A204.1 (cell line): ENCODE results near the gene SMG7.
"Not testable (repeated sequence)": the region's sequence is repeated elsewhere in the genome, so short reads cannot be mapped to it uniquely, and the experiment has no call there.

Source experiments
- FAIRE-seq: peaks from 2 replicates; lab custom pipeline; 2012; peaks lifted over from hg19 to GRCh38; lab: Jason Lieb, UNC

The SMG7 gene, protein sequence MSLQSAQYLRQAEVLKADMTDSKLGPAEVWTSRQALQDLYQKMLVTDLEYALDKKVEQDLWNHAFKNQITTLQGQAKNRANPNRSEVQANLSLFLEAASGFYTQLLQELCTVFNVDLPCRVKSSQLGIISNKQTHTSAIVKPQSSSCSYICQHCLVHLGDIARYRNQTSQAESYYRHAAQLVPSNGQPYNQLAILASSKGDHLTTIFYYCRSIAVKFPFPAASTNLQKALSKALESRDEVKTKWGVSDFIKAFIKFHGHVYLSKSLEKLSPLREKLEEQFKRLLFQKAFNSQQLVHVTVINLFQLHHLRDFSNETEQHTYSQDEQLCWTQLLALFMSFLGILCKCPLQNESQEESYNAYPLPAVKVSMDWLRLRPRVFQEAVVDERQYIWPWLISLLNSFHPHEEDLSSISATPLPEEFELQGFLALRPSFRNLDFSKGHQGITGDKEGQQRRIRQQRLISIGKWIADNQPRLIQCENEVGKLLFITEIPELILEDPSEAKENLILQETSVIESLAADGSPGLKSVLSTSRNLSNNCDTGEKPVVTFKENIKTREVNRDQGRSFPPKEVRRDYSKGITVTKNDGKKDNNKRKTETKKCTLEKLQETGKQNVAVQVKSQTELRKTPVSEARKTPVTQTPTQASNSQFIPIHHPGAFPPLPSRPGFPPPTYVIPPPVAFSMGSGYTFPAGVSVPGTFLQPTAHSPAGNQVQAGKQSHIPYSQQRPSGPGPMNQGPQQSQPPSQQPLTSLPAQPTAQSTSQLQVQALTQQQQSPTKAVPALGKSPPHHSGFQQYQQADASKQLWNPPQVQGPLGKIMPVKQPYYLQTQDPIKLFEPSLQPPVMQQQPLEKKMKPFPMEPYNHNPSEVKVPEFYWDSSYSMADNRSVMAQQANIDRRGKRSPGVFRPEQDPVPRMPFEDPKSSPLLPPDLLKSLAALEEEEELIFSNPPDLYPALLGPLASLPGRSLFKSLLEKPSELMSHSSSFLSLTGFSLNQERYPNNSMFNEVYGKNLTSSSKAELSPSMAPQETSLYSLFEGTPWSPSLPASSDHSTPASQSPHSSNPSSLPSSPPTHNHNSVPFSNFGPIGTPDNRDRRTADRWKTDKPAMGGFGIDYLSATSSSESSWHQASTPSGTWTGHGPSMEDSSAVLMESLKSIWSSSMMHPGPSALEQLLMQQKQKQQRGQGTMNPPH

DNA sequence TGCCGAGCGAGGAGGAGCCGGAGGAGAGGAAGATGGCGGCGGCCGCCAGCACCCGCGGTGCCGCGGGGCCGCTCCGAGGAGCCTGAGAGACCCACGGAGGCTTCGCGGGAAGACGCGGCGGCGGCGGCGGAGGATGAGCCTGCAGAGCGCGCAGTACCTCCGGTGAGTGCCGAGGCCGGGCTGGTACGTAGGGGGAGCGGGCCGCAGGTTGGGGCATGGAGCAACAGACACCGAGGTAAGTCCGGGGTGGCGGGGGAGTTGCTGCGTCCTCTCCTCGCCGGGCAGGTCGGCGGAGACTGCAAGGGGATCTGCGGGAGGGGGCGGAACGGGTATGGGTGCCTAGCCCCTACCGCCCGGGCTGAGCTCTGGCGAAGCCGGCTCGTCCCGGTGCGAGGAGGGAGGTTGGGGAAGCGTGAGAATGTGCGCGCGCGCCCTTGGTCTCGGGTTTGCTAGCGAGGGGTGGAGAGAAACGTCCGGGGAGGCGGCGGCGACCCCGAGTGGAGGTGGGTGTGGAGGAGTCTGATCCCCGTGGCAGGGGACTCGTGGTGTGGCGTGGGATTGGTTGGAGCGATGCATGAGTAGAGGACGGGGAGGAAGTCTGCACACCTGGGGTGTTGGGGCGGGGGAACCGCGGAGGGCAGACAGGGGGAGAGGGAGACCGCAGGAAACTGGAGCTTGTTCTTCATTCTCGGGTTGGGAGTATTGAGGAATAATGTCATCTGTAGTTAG, at the start of gene SMG7:
SMG7 (plus strand) TSS at position 12 of the 729 bp plus-strand sequence; CDS start at position 134, 122 bp downstream.
- FAIRE-seq = no peak

DNA sequence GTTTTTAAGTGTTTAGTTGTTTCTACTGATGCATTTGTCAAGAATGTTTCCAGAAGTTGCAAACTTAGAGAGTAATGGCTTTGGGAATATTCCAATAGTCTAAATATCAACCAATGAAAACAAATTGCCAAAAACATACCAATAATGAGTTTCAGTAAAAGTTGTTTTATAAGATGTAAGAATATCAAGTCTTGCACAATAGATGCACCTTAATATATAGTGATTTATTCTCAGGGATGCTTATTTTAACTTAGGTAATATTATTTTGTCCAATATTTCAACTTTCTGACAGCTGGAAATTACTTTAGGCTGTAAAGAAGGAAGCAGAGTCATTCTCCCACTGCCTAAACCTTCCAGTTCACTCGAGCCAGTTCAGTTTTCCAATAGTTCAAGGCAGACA, 48.8 kb upstream of the SMG7 start:
- FAIRE-seq = no peak

DNA sequence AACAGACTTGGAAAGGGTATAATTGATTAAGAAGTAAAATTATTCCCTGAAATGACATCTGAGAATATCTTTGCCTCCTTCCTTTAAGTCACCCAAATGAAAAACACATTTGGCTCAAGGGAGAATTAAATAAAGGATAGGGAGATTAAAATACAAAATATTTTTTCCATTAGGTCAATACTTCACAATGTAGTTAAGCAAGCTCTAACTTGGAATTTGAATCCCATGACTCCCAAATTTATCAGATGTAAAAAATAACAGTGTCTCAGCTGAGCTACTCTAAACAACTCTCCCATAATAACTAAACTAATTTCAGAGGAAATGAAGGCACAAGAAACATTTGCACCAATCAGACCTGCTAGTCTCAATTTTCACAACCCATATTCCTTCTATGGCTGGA, 47.6 kb upstream of the SMG7 start:
- no peak for FAIRE-seq

DNA sequence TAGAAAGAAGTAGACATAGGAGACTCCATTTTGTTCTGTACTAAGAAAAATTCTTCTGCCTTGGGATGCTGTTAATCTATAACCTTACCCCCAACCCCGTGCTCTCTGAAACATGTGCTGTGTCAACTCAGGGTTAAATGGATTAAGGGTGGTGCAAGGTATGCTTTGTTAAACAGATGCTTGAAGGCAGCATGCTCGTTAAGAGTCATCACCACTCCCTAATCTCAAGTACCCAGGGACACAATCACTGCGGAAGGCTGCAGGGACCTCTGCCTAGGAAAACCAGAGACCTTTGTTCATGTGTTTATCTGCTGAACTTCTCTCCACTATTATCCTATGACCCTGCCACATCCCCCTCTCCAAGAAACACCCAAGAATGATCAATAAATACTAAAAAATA, 44.7 kb upstream of the SMG7 start:
- not testable (repeated sequence) for FAIRE-seq

DNA sequence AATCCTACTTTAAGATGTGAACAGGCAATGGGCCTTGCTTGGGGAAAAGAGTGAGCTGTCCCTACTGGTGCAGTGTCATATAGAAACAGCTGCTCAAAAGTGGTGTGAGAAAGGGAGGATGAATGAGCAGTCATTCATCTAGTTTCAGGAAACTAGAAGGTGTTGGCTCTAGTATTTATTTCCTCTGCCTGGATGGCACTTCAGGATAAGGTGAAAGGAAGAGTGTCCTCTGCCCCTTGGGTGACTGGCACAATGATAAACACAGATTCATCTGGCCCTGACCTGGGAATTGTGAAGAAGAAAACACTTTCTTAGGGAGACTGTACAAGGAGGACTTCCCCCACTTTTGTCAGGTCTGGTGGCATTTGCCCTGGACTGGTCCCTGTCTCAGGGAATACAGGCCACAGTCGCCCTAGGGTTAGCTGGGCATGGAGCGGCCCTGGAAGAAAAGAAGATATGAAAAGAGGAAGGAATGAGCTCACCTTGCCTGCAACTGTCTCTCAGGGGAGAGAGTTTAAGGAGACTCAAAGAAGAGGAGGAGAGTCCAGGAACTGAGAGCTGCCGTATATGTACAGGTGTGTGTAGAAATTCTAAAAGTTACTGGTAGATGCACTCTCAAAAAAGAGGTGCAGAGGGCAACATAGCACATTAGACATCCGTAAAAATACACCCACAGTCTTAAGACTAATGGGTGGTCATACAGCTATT, 40.3 kb upstream of the SMG7 start:
- FAIRE-seq = no peak

DNA sequence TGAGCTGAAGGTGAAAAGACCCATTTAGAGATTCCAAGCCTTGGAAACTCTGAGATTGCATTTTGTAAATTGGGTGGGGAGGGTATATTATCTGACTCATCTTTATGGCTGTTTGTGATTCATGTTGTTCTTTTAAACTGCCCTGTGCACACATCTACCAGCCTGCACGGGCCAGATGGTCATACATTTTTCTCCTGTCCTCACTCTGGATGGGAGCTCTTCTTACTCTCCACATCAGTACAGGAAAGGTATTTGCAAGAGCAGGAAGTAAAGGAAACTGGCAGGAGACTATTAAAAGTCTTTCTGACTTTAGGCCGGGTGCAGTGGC, 39.8 kb upstream of the SMG7 start:
- no peak for FAIRE-seq

DNA sequence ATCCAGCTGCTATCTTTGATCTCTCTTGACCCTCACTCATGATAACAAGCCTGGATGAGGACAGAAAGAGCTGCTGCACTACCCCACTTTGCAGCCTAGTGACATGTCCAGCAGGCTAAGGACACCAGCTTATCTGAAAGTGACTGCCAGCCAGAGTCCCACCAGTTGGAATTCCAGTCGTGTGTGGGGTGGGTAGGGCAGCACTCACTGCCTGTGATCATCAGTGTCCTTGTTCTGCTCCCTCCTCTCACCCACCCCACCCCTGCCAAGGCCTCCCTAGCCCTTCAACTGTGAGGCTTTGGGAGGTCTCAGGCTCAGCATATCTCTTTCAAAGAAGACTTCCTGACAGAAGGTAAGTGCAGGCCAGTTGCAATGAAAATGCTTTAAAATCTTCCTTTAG, 38.6 kb upstream of the SMG7 start:
- no peak for FAIRE-seq

DNA sequence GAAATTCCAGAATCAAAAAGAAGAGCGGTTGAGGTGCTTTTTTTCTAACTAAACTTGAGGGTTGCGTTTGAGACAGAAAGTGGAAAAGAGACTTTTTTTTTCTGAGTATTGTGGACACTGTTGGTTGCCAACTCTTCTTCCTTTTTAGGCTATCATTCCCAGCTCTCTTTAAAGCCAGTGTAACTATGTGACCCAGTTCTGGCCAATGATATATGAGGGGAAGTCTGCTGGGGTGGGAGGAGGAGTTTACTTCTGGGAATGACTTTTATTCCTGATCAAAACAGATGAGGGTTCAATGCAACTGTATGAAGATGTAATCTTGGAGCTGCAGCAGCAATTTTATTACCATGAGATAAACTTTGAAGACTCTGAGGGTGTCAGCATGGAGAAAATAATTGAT, 36.8 kb upstream of the SMG7 start:
- FAIRE-seq = no peak

DNA sequence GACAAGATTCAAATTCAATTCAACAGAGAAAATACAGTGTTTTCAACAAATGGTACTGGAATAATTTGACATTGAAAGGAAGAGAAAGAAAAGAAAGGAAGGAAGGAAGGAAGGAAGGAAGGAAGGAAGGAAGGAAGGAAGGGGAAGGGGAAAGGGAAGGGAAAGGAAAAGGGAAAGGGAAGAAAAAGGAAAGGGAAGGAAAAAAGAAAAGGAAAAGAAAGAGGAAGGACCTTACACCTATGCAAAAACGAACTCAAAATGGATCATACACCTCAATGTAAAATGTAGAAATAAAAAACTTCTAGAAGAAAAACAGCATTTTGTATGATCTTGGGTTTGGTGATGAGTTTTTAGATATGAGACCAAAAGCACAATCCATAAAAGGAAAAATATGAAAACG, 34.2 kb upstream of the SMG7 start:
- no peak for FAIRE-seq

DNA sequence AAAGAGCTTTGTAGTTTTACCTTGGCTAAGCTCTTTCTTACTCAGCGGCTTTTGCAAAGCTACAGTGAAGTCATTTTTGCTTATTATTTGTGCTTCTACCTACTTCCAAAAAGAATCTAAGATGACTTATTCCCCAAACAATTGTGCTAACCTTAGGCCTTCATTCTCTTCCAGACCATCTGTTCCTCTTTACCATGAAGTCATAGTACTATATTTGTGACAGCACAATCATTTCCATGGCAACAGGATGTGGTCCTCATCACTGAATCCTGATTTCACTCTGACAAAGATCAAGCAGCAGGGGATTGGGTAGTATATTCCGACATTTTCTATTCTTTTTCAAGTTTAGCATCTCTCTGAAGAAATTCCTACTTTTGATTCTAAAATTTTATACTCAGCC, 29.3 kb upstream of the SMG7 start:
- FAIRE-seq = no peak

DNA sequence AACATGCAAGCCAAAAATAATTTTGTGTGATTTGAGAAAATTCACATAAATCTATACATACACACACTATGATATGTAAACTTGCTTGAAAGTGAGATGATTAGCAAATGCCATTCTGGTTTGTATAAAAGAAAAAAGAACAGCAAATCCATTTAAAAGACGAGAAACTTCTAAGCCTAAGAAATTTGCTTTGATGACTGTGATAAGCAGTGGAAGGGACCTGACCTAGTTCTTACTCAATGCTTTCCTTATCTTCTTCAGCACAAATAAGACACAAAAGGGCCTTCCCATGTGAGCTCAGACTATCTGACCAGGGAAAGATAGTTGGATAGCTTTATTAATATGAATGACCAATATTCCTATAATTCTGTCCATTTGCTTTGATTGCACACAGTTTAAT, 28.8 kb upstream of the SMG7 start:
- no peak for FAIRE-seq

DNA sequence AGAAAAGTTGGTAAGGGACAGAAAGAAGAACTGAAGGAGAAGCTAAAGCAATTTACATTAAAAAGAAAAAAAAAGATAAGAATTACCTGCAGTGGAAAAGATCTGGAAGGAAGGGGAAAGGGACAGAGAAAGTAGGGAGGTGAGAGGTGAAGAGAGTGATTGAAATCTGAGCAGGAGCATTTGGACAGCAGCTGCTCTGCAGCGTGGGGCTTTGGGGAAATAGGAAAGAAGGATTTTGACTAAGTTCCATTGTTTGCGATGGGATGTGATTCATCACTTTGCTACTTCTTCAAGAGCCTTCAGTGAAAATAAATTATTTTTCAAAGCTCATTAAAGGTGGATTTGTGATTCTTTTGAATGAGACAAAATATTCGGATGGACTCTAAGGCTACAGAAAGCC, 28.1 kb upstream of the SMG7 start:
- FAIRE-seq = no peak

DNA sequence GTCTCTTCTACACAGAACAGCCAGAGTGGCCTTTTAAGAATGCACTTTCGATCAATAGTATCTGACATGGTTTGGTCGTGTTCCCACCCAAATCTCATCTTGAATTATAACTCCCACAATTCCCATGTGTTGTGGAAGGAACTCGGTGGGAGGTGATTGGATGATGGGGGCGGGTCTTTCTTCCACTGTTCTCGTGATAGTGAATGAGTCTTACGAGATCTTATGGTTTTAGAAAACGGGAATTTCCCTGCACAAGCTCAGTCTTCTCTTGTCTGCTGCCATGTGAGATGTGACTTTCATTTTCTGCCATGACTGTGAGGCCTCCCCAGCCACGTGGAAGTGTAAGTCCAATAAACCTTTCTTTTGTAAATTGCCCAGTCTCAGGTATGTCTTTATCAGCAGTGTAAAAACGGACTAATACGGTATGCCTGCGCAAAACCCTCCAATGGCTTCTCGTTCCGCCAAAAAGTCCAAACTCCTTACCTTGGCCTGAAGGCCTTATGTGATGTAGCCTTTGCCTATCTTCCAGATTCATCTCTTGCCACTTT, 23.0 kb upstream of the SMG7 start:
- FAIRE-seq = no peak

DNA sequence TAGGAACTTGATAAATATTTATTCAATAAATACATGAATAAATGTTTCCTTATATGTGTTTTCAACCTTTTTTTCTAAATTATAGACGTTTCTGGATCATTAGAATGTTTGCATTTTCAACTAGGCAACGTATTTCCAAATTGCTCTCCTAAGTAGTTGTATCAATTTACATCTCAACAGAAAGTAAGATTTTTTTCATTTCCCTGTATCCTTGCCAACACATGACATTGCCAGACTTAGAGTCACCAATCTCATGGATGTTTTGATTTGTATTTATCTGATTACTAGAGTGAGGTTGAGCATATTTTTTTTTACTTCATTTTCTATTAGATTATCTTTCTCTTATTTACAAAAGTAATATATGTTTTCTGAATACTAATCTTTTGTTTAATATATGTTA, 22.2 kb upstream of the SMG7 start:
- FAIRE-seq = peak; percentile 6

DNA sequence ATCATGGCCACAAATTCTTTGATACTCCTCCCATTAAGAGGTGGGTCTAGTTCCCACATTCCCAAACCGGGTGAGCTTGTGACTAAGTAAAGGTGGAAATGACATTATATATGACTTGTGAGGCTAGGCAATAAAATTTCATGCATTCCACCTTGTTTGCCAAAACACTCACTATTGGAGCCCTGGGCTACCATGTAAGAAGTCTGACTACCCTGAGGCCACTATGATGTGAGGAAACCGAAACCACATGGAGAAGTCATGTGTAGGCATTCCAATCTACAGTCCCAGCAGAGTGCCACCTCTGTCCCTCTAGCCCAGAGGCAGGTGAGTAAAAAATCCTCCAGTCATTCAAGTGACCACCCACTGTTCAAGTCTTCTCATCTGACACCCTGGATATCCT, 17.9 kb upstream of the SMG7 start:
- no peak for FAIRE-seq

DNA sequence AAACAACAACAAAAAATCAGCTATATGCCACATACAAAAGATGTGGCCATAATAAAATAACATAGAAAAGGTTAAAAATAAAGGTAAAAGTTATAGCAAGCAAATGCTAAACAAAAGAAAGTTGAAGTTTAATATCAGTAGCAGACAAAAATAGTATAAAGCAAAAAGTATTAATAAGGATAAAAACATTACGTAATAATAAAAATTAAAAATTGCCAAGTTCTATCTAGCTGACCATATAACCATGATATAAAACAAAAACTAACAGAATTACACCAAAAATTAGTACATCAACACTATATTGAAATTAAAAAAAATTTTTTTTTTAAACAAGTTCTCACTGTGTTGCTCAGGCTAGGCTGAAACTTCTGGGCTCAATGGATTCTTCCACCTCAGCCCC, 15.5 kb upstream of the SMG7 start:
- peak; percentile 70 for FAIRE-seq

DNA sequence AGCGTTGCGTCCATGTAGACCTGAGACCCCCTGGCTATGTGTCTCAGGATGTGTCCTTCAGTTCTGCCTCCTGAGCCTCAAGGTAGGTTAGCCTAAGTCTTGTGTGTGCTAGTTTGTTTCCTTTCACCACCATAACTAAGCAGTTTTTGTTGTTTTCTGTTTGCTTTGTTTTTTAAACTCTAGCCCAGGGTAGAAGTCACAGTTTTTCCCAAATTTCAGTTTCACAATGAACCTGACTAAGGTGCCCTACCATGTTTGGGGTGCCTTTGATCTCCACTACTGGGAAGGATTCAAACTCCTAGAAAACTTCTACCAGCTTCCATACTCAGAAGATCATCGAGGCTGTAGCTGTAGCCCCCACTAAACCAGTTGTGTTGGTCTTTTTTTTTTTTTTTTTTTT, 14.8 kb upstream of the SMG7 start:
- FAIRE-seq = no peak

DNA sequence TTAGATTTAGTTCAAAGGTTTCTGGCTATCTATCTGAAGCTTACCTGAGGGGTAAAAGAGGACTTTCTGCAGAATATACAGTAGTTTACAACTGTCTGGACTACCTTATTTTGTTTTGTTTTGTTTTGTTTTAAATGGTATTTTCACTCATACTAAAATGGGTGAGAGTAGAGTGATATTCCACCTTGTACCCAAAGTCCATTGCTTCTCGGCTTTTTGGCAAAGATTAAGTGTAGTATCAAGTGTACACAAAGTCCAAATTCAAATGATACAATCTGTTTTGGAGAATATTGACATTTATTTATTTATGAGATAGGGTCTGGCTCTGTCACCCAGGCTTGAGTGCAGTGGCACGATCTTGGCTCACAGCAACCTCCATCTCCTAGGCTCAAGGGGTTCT, 11.7 kb upstream of the SMG7 start:
- FAIRE-seq = no peak

DNA sequence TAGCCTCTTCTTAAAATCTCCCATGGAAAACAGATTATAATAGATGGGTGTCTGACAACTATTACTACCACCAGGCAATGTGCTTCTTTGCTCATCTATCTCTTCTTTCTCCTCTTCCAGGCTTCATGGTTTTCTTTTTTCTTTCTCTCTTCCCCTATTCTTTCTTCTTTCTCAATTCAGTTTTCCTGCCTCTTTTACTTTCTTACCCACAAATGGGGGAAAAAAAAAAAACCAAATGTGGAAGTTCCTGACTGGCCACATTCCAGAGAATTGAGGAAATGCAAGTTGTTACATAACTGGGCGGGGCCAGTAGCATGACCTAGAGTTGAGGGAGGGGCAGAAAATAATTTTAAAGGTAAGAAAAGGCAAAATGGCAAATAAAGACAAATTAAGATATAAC, 10.9 kb upstream of the SMG7 start:
- no peak for FAIRE-seq

DNA sequence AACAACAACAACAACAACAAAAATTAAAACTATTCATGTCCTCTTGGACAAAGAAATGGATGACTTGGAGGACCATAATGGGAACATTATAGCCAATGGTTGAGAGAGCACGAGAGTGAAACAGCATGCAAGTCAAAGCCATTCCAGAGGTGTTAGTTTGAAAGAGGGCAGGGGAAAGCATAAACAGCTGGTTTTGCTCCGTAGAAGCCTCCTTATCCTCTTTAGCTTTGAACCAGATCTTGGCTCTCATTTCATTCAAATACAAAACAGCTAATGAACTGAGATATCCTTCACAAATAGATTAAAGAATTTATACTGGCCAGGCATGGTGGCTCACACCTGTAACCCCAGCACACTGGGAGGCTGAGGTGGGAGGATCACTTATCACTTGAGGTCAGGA, 8.7 kb upstream of the SMG7 start:
- FAIRE-seq = no peak

DNA sequence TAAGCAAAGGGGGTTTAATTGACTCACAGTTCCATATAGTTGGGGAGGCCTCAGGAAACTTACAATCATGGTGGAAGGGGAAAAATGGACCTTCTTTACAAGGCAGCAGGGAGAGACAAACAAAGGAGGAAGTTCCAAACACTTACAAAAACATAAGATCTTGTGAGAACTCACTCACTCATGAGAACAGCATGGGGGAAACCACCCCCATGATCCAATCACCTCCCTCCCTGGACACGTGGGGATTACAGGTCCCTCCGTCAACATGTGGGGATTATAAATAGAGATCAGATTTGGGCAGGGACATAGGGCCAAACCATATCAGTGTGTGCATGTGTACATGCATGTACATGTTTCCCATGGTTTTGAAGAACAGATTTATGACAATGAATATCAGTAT, 5.5 kb upstream of the SMG7 start:
- no peak for FAIRE-seq

DNA sequence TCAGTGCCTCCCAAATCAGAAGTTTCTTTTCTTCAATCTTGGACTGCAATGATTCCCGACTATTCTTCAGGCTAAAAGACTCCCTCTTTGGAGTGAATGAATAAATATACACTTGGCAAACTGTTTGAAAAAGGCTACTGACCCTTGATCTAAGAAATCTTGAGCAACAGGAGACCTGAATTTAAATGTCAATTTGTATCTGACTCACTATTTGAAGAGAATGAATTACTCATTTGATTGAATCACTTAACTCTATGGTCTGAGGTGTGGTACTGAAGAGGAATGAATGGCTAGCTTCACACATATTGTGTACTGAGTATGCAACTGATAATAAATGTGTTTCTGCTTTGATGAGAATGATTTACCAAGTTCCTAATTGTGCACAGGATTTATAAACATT, 4.6 kb upstream of the SMG7 start:
- FAIRE-seq = no peak
